HFF-Myc (cell line): ENCODE results near the gene ESYT3.
"Not testable (repeated sequence)": the region's sequence is repeated elsewhere in the genome, so short reads cannot be mapped to it uniquely, and the experiment has no call there.

Source experiments
- DNase-seq: peaks from one replicate; pipeline ENCODE4 v3.0.0-alpha.2; 2011; ENCODE audit warnings: low read depth; ENCODE audit errors: extremely low read depth
- H3K4me3 ChIP-seq: replicated peaks from 2 replicates; pipeline ENCODE4 v1.5.1; 2011; ENCODE audit warnings: low read depth, mild to moderate bottlenecking, control low read depth, low read length
- CTCF ChIP-seq: IDR thresholded peaks from 2 replicates; pipeline ENCODE4 v1.5.1; 2012; ENCODE audit warnings: mild to moderate bottlenecking, low read depth, low read length, control low read depth; ENCODE audit errors: missing control alignments

ESYT3 gene

GRCh38 chr3:138474163-138474562 is 39.7 kb downstream of the ESYT3 start:
- no peak overlapping the region for H3K4me3 ChIP-seq
- DNase-seq: no peak
- no peak for TF ChIP-seq CTCF

- DNase-seq: no peak
- no peak for TF ChIP-seq CTCF
- H3K4me3 ChIP-seq: no peak overlapping the region
Measured at GRCh38 chr3:138476526-138476925, 42.1 kb downstream of the ESYT3 start.

GRCh38 chr3:138477120-138477519 is 42.7 kb downstream of the ESYT3 start:
- no peak for DNase-seq
- TF ChIP-seq CTCF: no peak
- H3K4me3 ChIP-seq: no peak overlapping the region

GRCh38 chr3:138477801-138478200 is 43.4 kb downstream of the ESYT3 start:
- no peak for DNase-seq
- TF ChIP-seq CTCF: no peak

GRCh38 chr3:138479438-138479863 is 45.0 kb downstream of the ESYT3 start:
- DNase-seq: peak; percentile 16
- no peak overlapping the region for H3K4me3 ChIP-seq
- TF ChIP-seq CTCF: peak; percentile 92

More at GRCh38 chr3:138477801-138478200, 43.4 kb downstream of the ESYT3 start:
- no peak overlapping the region for H3K4me3 ChIP-seq

GRCh38 chr3:138484672-138485071 is 50.3 kb downstream of the ESYT3 start:
- not testable (repeated sequence) for DNase-seq, H3K4me3 ChIP-seq

GRCh38 chr3:138486580-138486979 is 52.2 kb downstream of the ESYT3 start:
- not testable (repeated sequence) for DNase-seq, H3K4me3 ChIP-seq

GRCh38 chr3:138491971-138492370 is 57.6 kb downstream of the ESYT3 start:
- no peak for TF ChIP-seq CTCF
- no peak overlapping the region for H3K4me3 ChIP-seq
- DNase-seq: no peak
